ENCODE results near the gene LAPTM4A.

Gene LAPTM4A

DNA sequence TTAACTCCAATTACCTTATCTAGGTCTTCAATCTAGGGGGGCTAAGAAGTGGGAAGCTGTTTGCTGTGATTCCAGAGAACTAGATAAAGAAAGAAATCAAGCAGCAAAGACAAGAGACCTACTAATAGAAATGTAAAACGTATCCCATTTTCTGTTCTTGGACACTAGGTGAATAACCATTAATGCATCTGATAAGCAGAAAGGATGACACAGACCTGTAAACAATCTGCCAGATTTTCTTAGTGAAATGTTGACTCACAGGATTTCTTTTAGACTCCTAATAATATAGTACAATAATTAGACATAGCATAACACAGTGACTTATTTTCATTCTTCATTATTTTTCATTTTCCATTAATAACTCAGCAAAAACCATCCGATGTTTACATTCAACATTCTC is 62.8 kb downstream of the LAPTM4A start:
- peaks cover 5% of the 10 kb centered on the region for H3K27me3 ChIP-seq (ENCODE audit: insufficient read depth, poor library complexity, severe bottlenecking)
- no peak for TF ChIP-seq POLR2AphosphoS5 (IDR thresholded peaks at IDR 0.05; ENCODE audit: low read depth)
- TF ChIP-seq CTCF (IDR thresholded peaks at IDR 0.05; ENCODE audit: insufficient read depth, low read length): no peak
- no peak for TF ChIP-seq SPI1 (IDR thresholded peaks at IDR 0.05; ENCODE audit: borderline replicate concordance, low read depth)
- TF ChIP-seq GABPA (IDR thresholded peaks at IDR 0.05; ENCODE audit: low read depth): no peak
- no peak for TF ChIP-seq REST (IDR thresholded peaks at IDR 0.05; ENCODE audit: insufficient replicate concordance, low read depth)
- DNase-seq (ENCODE audit: low read depth in 1 of 2, low spot score in 1 of 2): no peak
- no peak overlapping the region for H3K4me3 ChIP-seq (replicated peaks; ENCODE audit: insufficient read depth, low read length)
- no peak overlapping the region for H3K27ac ChIP-seq (replicated peaks)

- DNase-seq (ENCODE audit: low read depth in 1 of 2, low spot score in 1 of 2): no peak
- no peak overlapping the region for H3K4me3 ChIP-seq (replicated peaks; ENCODE audit: insufficient read depth, low read length)
Observed at GRCh38 chr2:19987936-19988335, 63.5 kb downstream of the LAPTM4A start.

More at GRCh38 chr2:19987936-19988335, 63.5 kb downstream of the LAPTM4A start:
- TF ChIP-seq SPI1 (IDR thresholded peaks at IDR 0.05; ENCODE audit: borderline replicate concordance, low read depth): no peak
- no peak for TF ChIP-seq GABPA (IDR thresholded peaks at IDR 0.05; ENCODE audit: low read depth)
- TF ChIP-seq POLR2AphosphoS5 (IDR thresholded peaks at IDR 0.05; ENCODE audit: low read depth): no peak
- no peak for TF ChIP-seq CTCF (IDR thresholded peaks at IDR 0.05; ENCODE audit: insufficient read depth, low read length)
- TF ChIP-seq REST (IDR thresholded peaks at IDR 0.05; ENCODE audit: insufficient replicate concordance, low read depth): no peak
- Histone ChIP-seq H3K27ac (replicated peaks) (no peak overlapping the region), H3K27me3 (ENCODE audit: insufficient read depth, poor library complexity, severe bottlenecking) (peaks cover 5% of the 10 kb centered on the region)
